NOMO-1 (cell line): Measurements from ENCODE around the gene PPP1R16B.
"Not testable (repeated sequence)": the region's sequence is repeated elsewhere in the genome, so short reads cannot be mapped to it uniquely, and the experiment has no call there.

Experiments used
- DNase-seq, 2 experiments: peaks; one replicate each; lab custom pipeline; 2025; ENCODE audit not compliant: unreplicated experiment in 2 of 2; lab: John Stamatoyannopoulos, UW

PPP1R16B gene

GRCh38 chr20:38960187-38960687, 154.7 kb downstream of the PPP1R16B start:
- DNase-seq, result not testable (repeated sequence)

GRCh38 chr20:38961530-38962043, 156.1 kb downstream of the PPP1R16B start:
- peak; percentile 22 to 72 for DNase-seq

GRCh38 chr20:38962044-38962927, 156.8 kb downstream of the PPP1R16B start, which contains the start of gene DHX35:
Gene DHX35, plus strand, starts transcription at chr20:38962344. Its CDS starts 24 bp downstream, at chr20:38962368.
- DNase-seq, result peak; percentile 95 to 98

GRCh38 chr20:38962928-38963401, 157.5 kb downstream of the PPP1R16B start:
- peak in 1 of 2 experiments; percentile 49 for DNase-seq

- no peak for DNase-seq
Measured at GRCh38 chr20:38963745-38964144, 158.2 kb downstream of the PPP1R16B start.

- no peak for DNase-seq
Measured at GRCh38 chr20:38965264-38965663, 159.8 kb downstream of the PPP1R16B start.

GRCh38 chr20:38968090-38968489, 162.6 kb downstream of the PPP1R16B start:
- DNase-seq, result no peak

GRCh38 chr20:38969708-38970107, 164.2 kb downstream of the PPP1R16B start:
- no peak for DNase-seq

GRCh38 chr20:38970302-38970701, 164.8 kb downstream of the PPP1R16B start:
- no peak for DNase-seq
